Kidney (tissue), 14 donors: ENCODE results near the gene MRPL40. TPM values are rescaled to one million over a fixed set of nuclear protein-coding genes. Genes with fewer than 3 reads are reported as not detected.

ENCODE experiments used
- DNase-seq, 5 donors: peaks; one replicate each; pipeline ENCODE4 v3.0.0-alpha.2; 2013 to 2020
- FAIRE-seq: peaks from 2 replicates; lab custom pipeline; 2012; peaks lifted over from hg19 to GRCh38; lab: Jason Lieb, UNC
- H3K27ac ChIP-seq, 2 donors: one replicate each; pipeline ENCODE4 v1.7.0; 2013; ENCODE audit warnings: low read depth in 2 of 2, low read length in 2 of 2, inconsistent platforms in 1 of 2
- H3K27me3 ChIP-seq: one replicate; pipeline ENCODE4 v1.7.1; 2013; ENCODE audit warnings: low read length, inconsistent platforms; ENCODE audit not compliant: control insufficient read depth, insufficient read depth
- H3K36me3 ChIP-seq, 3 donors: one replicate each; pipeline versions ENCODE4 v1.7.0 to v1.7.1; 2013; ENCODE audit warnings: low read length in 3 of 3, control low read depth in 1 of 3, inconsistent platforms in 1 of 3; ENCODE audit not compliant: insufficient read depth in 3 of 3, control insufficient read depth in 2 of 3
- H3K4me1 ChIP-seq, 3 donors: one replicate each; pipeline versions ENCODE4 v1.7.0 to v1.7.1; 2013; ENCODE audit warnings: low read length in 3 of 3, inconsistent platforms in 1 of 3, low read depth in 1 of 3; ENCODE audit not compliant: control insufficient read depth in 2 of 3, insufficient read depth in 2 of 3
- H3K4me3 ChIP-seq, 3 donors: one replicate each; pipeline versions ENCODE4 v1.7.0 to v1.8.1; 2013; ENCODE audit warnings: low read length in 3 of 3, control low read depth in 1 of 3, inconsistent platforms in 1 of 3
- H3K9ac ChIP-seq, 3 donors: one replicate each; pipeline versions ENCODE4 v1.7.0 to v1.7.1; 2013; ENCODE audit warnings: low read length in 3 of 3, control low read depth in 1 of 3, inconsistent platforms in 1 of 3
- H3K9me3 ChIP-seq, 3 donors: one replicate each; pipeline versions ENCODE4 v1.7.0 to v1.7.1; 2013; ENCODE audit warnings: low read length in 3 of 3, control low read depth in 1 of 3, inconsistent platforms in 1 of 3; ENCODE audit not compliant: control insufficient read depth in 2 of 3, insufficient read depth in 1 of 3
- intact Hi-C: fragments of 100-400 bp; cut with DNase I; formaldehyde crosslinking; loops from one replicate; pipeline ENCODE4 v1.11.1; 2022
- polyA plus RNA-seq: library from polyadenylated mRNA; stranded (reverse); fragments of 350-450 nt; fragmentation: Illumina TruSeq; extraction: RNeasy Lipid Tissue Mini Kit (QIAGEN cat#74804); gene quantifications from one replicate; pipeline ENCODE4 v1.2.3, GENCODE V29; 2014; ENCODE audit warnings: low read depth, low replicate concordance; ENCODE audit not compliant: insufficient read depth
- total RNA-seq: library from RNA; stranded (reverse); fragmentation: NEBNext Ultra II Directional; extraction: Animal tissue kit (Norgen Biotek cat#: 25700); gene quantifications from one replicate; pipeline ENCODE4 v1.2.1, GENCODE V29; 2021
- TF ChIP-seq, protein P1 (sequence below): IDR thresholded peaks from 3 replicates; pipeline ENCODE4 v1.5.1; 2012; ENCODE audit warnings: mild to moderate bottlenecking, moderate library complexity, borderline replicate concordance; ENCODE audit not compliant: insufficient read depth; ENCODE audit errors: extremely low read depth
- donor health status: control.
- donor health status: control.
- donor health status: control.
- donor health status: control.
- donor health status: control.
- donor health status: DM: yes; HTN: yes; CAD: no.
- donor health status: Normal renal cell carcinoma (clear cell type).

Gene MRPL40
- total and polyA plus RNA-seq, 2 donors from 2014 or later, result 30.0 to 89.2 TPM

DNA sequence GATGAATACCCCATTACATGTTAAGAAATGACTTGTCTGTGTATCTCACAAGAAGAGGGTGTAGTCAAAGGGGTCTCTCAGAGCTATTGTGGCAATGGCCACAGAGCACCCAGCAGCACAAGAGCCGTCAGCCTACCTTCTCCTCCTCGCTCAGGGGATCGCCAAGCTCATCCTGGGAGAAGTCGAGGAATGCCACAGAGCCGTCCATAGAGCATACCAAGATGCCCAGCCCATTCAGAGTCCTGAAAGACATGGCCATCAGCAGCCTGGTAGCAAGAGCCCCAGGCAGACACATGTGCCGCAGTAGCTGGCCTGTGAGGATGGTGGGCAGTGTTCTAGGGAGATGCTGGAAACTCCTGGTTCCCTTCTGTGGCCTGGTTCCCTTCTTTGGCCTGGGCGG lies 44.8 kb upstream of the MRPL40 start:
- Histone ChIP-seq H3K27me3 (no peaks in the 10 kb centered on the region), H3K36me3 (peaks cover 5 to 62% (median 58%) of the 10 kb centered on the region in 3 donors), H3K9ac (no peak overlapping the region), H3K4me3 (no peak overlapping the region), H3K27ac (no peak overlapping the region), H3K4me1 (no peaks in the 10 kb centered on the region), H3K9me3 (no peaks in the 10 kb centered on the region)
- intact Hi-C loops, result no loop called here
- DNase-seq (no peak), FAIRE-seq (no peak)
- TF ChIP-seq, protein P1, sequence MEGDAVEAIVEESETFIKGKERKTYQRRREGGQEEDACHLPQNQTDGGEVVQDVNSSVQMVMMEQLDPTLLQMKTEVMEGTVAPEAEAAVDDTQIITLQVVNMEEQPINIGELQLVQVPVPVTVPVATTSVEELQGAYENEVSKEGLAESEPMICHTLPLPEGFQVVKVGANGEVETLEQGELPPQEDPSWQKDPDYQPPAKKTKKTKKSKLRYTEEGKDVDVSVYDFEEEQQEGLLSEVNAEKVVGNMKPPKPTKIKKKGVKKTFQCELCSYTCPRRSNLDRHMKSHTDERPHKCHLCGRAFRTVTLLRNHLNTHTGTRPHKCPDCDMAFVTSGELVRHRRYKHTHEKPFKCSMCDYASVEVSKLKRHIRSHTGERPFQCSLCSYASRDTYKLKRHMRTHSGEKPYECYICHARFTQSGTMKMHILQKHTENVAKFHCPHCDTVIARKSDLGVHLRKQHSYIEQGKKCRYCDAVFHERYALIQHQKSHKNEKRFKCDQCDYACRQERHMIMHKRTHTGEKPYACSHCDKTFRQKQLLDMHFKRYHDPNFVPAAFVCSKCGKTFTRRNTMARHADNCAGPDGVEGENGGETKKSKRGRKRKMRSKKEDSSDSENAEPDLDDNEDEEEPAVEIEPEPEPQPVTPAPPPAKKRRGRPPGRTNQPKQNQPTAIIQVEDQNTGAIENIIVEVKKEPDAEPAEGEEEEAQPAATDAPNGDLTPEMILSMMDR, result no peak

DNA sequence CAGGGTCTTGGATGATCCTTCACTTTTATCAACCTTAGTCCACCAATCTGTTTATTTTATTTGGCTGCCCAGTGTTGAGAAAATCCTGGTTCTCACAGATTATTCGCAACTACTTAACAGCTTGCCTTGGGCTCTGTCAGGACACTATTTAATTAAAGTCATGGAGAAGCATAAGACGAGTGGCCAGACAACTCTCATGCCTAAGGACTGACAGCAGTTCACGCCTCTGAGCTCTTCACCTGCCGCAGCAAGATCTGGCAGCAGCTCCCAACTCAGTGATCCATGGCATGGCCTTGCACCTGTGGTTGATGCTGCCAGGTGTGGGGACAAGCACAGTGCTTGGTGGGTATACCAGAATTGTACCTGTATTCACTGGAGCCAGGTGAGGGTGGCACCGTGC lies 38.6 kb upstream of the MRPL40 start:
- DNase-seq (no peak), FAIRE-seq (no peak)
- H3K4me3 ChIP-seq, result no peak overlapping the region
- H3K27ac ChIP-seq, result no peak overlapping the region
- TF ChIP-seq, protein P1, result no peak
- H3K27me3 ChIP-seq, result no peaks in the 10 kb centered on the region
- intact Hi-C loops, result no loop called here
- H3K36me3 ChIP-seq, result peaks cover 0 to 67% (median 51%) of the 10 kb centered on the region in 3 donors
- H3K9me3 ChIP-seq, result no peaks in the 10 kb centered on the region
- no peak overlapping the region for H3K9ac ChIP-seq
- H3K4me1 ChIP-seq, result no peaks in the 10 kb centered on the region

DNA sequence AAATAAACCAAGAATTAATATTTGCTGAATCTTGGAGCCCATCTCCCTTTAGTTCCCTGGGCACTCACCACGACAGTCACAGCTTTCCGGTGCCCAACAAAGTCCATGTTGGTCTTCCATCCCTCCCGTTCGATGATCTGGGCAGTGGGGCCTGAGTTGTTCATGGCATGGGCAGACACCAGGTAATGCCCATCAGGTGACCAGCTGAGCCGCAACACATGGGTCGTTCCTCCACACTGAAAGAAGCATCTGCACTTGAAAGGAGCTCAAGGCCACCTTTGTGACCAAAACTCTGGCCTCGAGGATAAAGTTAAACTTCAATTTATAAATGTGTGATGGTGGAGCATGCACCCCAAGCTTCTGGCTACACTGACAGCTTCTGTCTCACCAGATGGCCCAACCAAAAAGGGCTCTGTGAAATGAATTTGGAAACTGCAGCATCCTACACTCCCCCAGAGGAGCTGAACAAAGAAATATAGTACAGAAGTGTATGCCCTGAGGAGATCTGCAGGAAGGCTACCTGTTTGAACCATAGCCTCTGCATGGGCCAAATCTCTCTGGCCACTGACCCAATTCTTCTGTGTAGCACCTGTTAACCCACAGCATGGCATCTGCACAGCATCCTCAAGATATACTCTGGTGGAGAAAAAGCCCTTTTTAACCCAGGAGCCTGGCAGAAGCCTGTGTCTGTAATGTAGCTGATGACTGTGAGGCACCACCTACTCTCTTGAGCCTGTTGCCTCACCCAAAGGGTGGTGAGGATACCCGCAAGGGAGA lies 37.9 kb upstream of the MRPL40 start:
- TF ChIP-seq, protein P1, result no peak
- peaks cover 0 to 63% (median 48%) of the 10 kb centered on the region in 3 donors for H3K36me3 ChIP-seq
- H3K27me3 ChIP-seq, result no peaks in the 10 kb centered on the region
- no peak overlapping the region for H3K4me3 ChIP-seq
- H3K9ac ChIP-seq, result no peak overlapping the region
- intact Hi-C loops, result no loop called here
- H3K9me3 ChIP-seq, result no peaks in the 10 kb centered on the region
- FAIRE-seq (no peak), DNase-seq (no peak)
- no peak overlapping the region for H3K27ac ChIP-seq
- no peaks in the 10 kb centered on the region for H3K4me1 ChIP-seq
